Muscle of arm (tissue), 12 donors: ENCODE measurements around the gene TXLNG. TPM values are rescaled to one million over a fixed set of nuclear protein-coding genes. Genes with fewer than 3 reads are reported as not detected.

Experiments
- DNase-seq: peaks from one replicate; pipeline ENCODE4 v3.0.0-alpha.2; 2013
- polyA plus RNA-seq, 12 donors: library from polyadenylated mRNA; unstranded; fragments of 120-200 nt; gene quantifications; one replicate each; pipeline ENCODE4 v1.2.1, GENCODE V29; 2013; ENCODE audit not compliant: insufficient read length in 12 of 12

TXLNG gene
- polyA plus RNA-seq, 12 donors: 7.9 to 14.2 (median 9.7) TPM; not detected in 1

DNA sequence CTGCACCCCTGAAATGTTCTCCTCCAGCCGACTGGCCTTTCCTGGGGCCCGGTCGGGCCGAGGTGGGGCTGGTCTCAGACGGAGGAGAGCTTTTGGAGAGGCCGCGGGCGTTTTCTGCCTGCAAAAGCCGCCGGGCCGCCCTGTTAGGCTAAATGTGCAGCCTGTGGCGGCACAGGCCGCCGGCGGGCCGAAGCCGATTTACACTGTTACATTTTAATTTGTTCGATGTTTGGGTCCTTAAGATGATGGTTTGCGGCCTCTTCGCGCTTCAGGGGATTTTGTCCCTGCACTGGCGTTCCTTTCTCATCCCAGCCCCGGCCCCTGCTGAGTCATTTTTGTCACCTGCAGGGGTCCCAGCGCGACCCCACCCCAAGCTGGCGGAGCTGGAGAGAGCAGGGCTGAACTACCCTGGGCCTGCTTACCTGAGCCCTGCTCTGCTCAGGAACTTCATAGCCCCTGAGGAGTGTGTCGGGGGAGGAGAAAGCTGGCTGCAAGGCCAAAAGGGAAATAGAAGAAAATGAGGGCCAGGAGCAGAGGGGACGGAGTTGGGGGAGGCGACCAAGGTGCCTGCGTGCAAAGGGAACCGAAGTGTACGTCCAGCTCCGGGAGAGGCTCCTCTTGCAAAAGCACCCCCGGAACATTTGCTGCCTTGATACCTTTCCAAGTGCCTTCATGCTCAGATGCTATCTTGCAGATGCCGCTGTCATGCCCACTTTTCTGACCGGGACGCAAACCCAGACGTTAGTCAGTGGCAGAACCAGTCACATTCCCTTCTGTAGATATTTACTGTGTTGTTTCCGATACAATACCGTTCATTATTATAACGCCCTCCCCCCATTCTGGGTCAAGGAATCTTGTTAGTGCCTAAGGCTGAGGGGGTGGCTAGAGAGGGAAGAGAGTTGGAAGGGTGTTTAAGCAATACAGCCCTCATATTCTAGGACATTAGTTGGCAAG lies 84.9 kb downstream of the TXLNG start:
- peak; percentile 24 for DNase-seq

GRCh38 chrX:16873106-16873505 lies 86.8 kb downstream of the TXLNG start:
- no peak for DNase-seq

DNA sequence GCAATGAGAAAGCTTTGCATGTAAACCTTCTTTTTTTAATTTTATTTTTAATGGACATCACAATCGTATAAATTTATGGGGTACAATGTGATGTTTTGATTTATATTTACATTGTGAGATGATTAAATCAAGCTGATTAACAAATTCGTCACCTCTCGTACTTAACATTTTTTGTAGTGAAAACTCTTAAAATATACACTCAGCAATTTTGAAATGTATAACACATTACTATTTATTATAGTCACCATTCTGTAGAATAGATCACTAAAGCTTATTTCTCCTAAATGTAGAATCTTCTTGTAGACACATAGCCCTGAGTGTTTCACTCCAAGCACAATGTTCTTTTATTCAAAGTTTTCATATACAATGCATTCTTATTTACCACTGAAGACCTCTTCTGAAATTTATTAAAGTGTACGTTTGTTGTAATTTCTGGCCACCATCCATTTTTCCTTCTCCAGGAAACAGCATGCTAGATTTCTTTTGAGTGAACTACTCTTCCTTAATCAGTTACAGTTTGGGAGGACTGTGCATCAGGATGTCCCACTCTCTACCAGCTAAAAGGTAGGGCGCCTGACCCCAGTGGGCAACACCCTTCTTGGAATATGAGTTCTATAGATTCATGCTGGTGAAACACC lies 88.3 kb downstream of the TXLNG start:
- no peak for DNase-seq

- DNase-seq: no peak
Observed at GRCh38 chrX:16876696-16877095, 90.4 kb downstream of the TXLNG start.

DNA sequence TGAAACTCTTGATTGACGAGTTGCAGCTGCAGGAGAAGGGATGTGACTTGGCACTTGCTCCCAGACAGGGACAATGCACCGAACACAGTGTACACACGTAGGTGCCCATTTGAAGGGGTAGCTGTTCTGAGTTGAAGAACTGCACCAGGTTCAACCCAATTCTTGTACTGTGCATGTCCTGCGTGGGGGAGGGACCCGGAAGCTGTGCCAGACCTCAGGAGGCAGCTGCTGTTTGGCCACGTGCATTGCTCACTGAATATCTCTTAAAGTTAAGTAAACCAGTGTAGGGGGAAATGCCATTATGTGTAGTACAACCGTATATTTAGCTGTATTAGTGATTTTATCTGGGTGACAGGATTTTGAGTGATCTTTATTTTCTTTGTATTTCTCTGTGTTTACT lies 95.9 kb downstream of the TXLNG start:
- DNase-seq: peak; percentile 41

- DNase-seq: peak; percentile 76
Observed at GRCh38 chrX:16882702-16883486, 96.6 kb downstream of the TXLNG start.

DNA sequence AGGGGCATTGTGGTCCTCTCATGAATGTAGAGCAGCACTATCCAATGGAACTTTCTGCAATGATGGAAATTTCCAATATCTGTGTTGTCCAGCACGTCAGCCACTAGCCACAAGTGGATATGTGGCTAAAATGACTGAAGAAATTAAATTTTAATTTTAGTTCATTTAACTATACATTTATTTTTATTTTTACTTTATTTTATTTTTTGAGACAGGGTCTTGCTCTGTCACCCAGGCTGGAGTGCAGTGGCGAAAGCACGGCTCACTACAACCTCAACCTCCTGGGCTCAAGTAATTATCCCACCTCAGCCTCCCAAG lies 97.2 kb downstream of the TXLNG start:
- no peak for DNase-seq

DNA sequence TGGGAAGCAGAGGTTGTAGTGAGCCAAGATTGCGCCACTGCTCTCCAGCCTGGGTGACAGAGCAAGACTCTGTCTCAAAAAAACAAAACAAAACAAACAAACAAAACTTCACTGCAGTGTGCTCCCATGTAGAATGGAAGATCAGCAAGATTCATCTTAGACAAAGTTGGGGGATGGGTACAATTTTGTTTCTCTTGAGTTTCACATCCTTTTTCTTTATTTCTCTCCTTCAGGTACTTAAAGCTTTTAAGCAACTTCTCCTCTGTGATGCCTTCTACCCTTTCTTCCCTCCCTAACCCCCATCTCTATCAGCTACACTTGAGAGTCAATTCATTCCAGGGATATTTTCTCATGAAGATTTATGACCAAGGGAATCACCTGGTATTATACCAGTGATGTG lies 99.4 kb downstream of the TXLNG start:
- no peak for DNase-seq

DNA sequence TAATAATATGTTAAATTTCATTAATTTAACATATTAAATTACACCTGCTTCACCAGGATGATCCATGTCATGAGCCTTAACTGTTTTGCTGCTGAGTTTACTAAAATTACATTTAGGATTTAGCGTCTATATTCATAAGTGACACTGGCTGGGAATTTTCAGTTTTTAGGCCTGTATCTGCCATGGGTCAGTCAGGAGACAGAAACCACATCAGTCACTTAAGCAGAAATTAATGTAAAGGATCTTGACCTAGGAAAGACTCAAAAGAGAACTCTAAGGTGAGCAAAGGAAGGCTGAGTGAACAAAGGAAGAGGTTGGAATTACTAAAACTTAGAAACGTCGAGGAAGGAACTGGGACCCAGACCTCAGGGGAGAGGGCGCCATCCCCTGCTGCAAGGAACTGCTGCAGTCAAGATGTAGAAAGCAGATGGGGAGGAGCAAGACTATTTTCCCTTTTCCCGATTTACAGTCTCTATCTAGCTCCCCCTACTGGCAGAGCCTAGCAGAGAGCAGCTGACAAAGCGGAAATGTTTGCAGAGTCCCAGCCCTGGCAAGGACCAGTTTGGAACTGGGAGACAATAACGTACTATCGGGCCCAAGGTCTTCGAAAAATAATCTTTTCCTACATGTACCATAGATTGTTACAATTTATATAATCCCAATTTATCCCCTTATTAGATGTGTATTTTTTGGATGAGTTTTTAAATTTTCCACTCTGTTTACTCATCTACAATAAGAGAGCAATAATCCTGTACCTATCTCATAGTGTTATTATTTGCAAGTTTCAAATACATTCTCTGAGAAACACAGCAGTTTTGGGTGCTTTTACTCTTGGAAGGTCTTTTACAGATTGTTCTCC lies 106.5 kb downstream of the TXLNG start:
- DNase-seq: peak; percentile 69

Other genes starting within 250 kb of the TXLNG start
- not detected for gene S100G, start 136.3 kb upstream of the TXLNG start, polyA plus RNA-seq
- gene CTPS2, start 73.8 kb upstream of the TXLNG start, polyA plus RNA-seq: 10 to 100 TPM in 11 of 12 donors, not detected in 1; 13.2 to 28.0 (median 18.9) TPM
- gene SYAP1, start 66.9 kb upstream of the TXLNG start, polyA plus RNA-seq: 10 to 100 TPM; 13.7 to 67.8 (median 17.5) TPM
- 100 to 1,000 TPM in 10 of 12 donors, 10 to 100 TPM in 1, not detected in 1; 96.2 to 213 (median 176) TPM for gene RBBP7, start 83.9 kb downstream of the TXLNG start, polyA plus RNA-seq
- 10 to 100 TPM in 4 of 12 donors, 1 to 10 TPM in 7, not detected in 1; 6.7 to 18.9 (median 9.8) TPM for gene REPS2, start 160.2 kb downstream of the TXLNG start, polyA plus RNA-seq